Measurements from ENCODE around the gene LPIN1.

The LPIN1 gene

DNA sequence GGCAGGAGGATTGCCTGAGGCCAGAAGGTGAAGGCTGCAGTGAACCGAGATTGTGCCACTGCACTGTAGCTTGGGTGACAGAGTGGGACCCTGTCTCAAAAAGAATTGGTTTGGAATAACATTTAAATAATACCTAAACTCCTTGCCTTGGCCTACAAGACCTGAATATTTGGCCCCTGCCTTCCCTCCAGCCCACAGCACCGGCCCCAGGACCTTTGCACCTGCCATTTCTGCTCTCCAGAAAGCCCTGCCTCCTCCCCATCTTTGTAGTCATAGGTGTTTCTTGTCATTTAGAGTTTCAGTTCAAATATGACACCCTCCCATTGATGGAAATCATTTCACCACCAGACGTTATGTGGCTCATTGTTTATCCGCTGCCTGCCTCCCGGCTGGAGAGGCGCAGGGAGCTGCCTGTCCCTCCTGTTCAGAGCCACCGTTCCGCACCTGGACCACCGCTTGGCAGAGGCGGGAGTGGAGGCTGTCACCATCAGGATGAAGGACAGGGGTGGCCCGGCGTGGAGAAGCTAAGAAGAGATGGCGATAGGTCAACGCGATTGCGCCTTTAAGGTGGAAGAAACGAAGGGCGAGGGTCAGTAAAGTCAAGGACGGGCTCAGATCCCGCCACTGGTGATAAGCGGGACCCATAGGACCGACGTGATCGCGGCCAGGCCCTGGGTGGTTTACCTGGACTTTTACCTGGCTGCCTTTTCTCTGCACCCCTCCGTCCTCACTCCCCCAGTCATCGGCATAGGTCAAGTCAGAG is 638 bp upstream of the LPIN1 start:
- H3K4me3 Mint-ChIP-seq, result peak overlapping the region; percentile 67

GRCh38 chr2:11746807-11747459 is 501 bp downstream of the LPIN1 start:
- Mint-ChIP-seq H3K27ac (peak overlapping the region; percentile 75), H3K4me3 (peak overlapping the region; percentile 88), H3K4me1 (ENCODE audit: low read depth) (peaks cover 67% of the 10 kb centered on the region), H3K27me3 (ENCODE audit: low read depth) (no peaks in the 10 kb centered on the region), H3K9me3 (no peaks in the 10 kb centered on the region), H3K36me3 (ENCODE audit: low read depth) (peaks cover 3% of the 10 kb centered on the region)

More for the DNA sequence above, 638 bp upstream of the LPIN1 start:
- Mint-ChIP-seq H3K9me3 (no peaks in the 10 kb centered on the region), H3K27me3 (ENCODE audit: low read depth) (no peaks in the 10 kb centered on the region), H3K4me1 (ENCODE audit: low read depth) (peaks cover 60% of the 10 kb centered on the region), H3K27ac (peak overlapping the region; percentile 69), H3K36me3 (ENCODE audit: low read depth) (peaks cover 3% of the 10 kb centered on the region)

DNA sequence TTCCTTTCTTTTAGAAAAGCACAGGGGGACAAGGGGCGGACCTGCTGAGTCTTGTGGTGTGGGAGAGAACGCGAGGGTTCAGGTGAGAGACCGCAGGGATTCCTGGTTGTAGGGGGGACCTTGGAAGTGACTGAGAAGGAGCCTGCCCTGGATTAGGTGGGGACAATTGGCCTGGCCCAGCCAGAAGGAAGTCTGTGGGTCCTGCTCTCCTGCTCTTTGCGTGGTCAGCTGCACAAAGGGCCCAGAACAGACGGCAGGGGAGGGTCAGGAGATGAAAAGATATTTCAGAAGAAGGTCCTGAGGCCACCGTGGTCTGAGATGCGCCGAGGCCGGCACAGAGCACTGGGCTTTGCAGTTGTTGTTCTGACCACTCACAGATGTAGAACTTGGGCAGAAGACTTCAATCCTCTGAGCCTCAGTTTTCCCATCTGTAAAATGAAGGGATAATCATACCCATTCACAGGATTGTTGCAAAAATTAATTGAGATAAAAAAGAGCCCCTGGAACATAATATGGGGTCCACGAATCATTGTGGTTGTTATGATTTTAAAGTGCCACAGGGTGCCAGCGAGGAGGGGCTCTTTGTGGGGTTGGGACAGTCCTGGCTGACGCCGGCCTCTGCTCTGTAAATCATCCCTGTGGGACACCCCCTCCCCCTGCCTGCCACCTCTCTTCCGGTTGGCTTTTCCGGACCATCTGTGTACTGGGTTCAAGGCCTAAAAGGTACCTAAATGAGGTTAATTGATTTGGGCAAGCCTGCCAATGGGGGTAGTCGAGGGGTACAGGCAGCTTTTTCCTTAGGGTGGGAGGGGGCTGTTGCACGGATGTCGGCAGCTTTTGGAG is 1.8 kb downstream of the LPIN1 start:
- Mint-ChIP-seq H3K4me3 (peak overlapping the region; percentile 88), H3K27me3 (ENCODE audit: low read depth) (no peaks in the 10 kb centered on the region), H3K4me1 (ENCODE audit: low read depth) (peaks cover 71% of the 10 kb centered on the region)

DNA sequence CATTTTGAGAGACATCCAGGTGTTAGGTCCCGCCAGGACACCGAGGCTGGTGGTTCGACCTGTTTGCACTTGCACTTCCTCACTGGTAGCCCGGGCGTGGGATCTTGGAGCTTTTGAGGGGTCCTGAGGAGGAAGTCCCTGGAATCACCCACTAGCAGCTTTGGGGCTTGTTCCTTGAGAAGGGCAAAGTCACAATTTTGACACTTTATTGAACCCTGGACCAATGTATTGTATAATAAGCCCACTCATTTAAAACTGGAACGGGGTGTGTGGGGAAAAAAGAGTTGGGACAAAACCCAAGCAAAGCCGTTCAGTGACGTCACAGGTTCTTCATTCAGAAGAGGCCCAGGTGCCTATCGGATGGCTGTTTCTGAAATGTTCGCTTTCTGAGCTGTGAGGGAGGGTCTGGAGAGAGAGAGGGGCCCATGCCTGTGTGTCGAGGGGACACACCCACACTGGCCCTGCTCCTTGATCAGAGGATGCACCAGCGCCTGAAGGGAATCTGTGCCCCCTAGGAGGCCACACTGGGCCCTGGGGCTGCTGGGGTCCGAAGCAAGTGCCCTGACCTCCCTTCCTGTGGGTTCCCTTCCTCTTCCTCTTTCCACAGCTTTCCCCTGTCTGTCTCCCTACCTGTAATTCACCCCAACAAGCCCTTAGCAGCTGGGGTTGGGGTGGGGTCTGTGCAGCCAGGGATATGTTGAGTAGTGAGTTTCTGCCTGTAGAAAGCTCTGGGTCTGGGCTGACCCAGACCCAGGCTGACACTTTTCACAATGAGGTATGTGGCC is 2.6 kb downstream of the LPIN1 start:
- H3K4me3 Mint-ChIP-seq, result peak overlapping the region; percentile 88

More for the DNA sequence above, 1.8 kb downstream of the LPIN1 start:
- peak overlapping the region; percentile 75 for H3K27ac Mint-ChIP-seq
- peaks cover 3% of the 10 kb centered on the region for H3K36me3 Mint-ChIP-seq (ENCODE audit: low read depth)
- H3K9me3 Mint-ChIP-seq, result no peaks in the 10 kb centered on the region

GRCh38 chr2:11749646-11750349 is 3.4 kb downstream of the LPIN1 start:
- Mint-ChIP-seq H3K36me3 (ENCODE audit: low read depth) (peaks cover 3% of the 10 kb centered on the region), H3K27ac (peak overlapping the region; percentile 91), H3K4me3 (peak overlapping the region; percentile 88), H3K4me1 (ENCODE audit: low read depth) (peaks cover 73% of the 10 kb centered on the region), H3K27me3 (ENCODE audit: low read depth) (no peaks in the 10 kb centered on the region), H3K9me3 (no peaks in the 10 kb centered on the region)

More for the DNA sequence above, 2.6 kb downstream of the LPIN1 start:
- Mint-ChIP-seq H3K27me3 (ENCODE audit: low read depth) (no peaks in the 10 kb centered on the region), H3K4me1 (ENCODE audit: low read depth) (peaks cover 73% of the 10 kb centered on the region), H3K36me3 (ENCODE audit: low read depth) (peaks cover 3% of the 10 kb centered on the region), H3K9me3 (no peaks in the 10 kb centered on the region), H3K27ac (peak overlapping the region; percentile 67)

DNA sequence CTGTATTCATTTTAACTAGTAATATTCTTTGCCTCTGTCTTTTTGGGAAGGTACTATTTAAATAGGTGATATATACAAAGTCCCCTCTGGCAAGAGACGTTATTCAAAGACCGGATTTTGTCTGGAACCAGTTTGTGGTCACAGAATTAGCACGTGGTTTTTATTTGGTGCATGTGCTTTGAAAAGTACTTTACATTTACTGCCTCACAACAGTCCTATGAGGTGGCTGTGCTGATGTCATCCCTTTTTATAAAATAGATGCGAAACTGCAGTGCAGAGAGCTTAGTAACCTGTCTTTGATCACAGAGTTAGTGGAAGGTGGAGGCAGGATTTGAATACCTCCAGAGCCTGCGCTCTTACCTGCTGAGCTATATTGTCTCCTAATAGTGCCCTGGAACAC is 4.0 kb downstream of the LPIN1 start:
- Mint-ChIP-seq H3K4me1 (ENCODE audit: low read depth) (peaks cover 73% of the 10 kb centered on the region), H3K9me3 (no peaks in the 10 kb centered on the region), H3K27me3 (ENCODE audit: low read depth) (no peaks in the 10 kb centered on the region), H3K27ac (peak overlapping the region; percentile 91), H3K4me3 (peak overlapping the region; percentile 32), H3K36me3 (ENCODE audit: low read depth) (peaks cover 6% of the 10 kb centered on the region)

GRCh38 chr2:11750917-11751316 is 4.5 kb downstream of the LPIN1 start:
- Mint-ChIP-seq H3K27me3 (ENCODE audit: low read depth) (no peaks in the 10 kb centered on the region), H3K27ac (peak overlapping the region; percentile 91), H3K4me3 (peak overlapping the region; percentile 32), H3K9me3 (no peaks in the 10 kb centered on the region), H3K4me1 (ENCODE audit: low read depth) (peaks cover 75% of the 10 kb centered on the region), H3K36me3 (ENCODE audit: low read depth) (peaks cover 9% of the 10 kb centered on the region)

DNA sequence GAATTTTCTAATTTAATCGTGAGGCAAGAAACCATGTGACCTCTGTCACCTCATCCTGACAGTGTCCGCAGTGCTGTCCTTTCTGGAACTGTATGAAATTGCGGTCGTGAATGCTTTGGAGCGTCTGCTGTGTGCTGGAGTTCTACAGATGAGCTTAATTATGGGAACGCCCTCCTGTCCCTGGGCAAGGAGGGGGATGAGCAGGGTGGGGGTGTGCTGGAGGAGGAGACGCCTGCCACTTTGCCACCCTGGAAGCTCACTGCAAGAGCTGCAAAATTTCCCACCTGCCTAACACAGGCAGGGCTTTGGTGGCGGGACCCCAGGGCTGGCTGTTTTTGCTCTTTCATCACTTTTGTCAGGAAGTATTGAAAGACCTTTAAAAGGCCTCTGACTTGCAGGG is 6.5 kb downstream of the LPIN1 start:
- no peaks in the 10 kb centered on the region for H3K9me3 Mint-ChIP-seq
- peak overlapping the region; percentile 75 for H3K4me3 Mint-ChIP-seq
- H3K27me3 Mint-ChIP-seq (ENCODE audit: low read depth), result no peaks in the 10 kb centered on the region
- H3K4me1 Mint-ChIP-seq (ENCODE audit: low read depth), result peaks cover 76% of the 10 kb centered on the region
- peak overlapping the region; percentile 96 for H3K27ac Mint-ChIP-seq
- peaks cover 11% of the 10 kb centered on the region for H3K36me3 Mint-ChIP-seq (ENCODE audit: low read depth)

DNA sequence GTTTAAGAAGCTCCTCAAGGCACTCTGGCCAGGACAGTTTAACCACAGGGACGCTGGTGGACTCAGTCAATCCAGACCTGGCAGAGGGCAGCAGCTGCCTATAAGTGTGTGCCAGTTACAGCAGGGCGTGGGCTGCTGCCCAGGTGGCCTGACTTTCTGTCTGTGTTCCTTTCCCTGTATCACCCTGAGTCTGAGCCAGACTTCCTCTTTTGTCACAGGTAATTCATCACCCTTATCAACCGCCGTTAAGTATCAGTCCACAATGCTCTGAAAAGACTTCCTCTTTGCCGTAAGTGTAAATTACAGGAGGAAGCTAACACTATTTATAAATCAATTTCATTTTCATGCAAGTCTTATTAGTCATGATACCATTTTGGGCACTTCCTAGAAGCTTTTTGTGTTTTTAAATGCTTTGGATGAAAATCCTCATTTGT is 7.0 kb downstream of the LPIN1 start:
- Mint-ChIP-seq H3K4me1 (ENCODE audit: low read depth) (peaks cover 78% of the 10 kb centered on the region), H3K4me3 (peak overlapping the region; percentile 75), H3K9me3 (no peaks in the 10 kb centered on the region), H3K27me3 (ENCODE audit: low read depth) (no peaks in the 10 kb centered on the region), H3K36me3 (ENCODE audit: low read depth) (peaks cover 14% of the 10 kb centered on the region), H3K27ac (peak overlapping the region; percentile 96)

DNA sequence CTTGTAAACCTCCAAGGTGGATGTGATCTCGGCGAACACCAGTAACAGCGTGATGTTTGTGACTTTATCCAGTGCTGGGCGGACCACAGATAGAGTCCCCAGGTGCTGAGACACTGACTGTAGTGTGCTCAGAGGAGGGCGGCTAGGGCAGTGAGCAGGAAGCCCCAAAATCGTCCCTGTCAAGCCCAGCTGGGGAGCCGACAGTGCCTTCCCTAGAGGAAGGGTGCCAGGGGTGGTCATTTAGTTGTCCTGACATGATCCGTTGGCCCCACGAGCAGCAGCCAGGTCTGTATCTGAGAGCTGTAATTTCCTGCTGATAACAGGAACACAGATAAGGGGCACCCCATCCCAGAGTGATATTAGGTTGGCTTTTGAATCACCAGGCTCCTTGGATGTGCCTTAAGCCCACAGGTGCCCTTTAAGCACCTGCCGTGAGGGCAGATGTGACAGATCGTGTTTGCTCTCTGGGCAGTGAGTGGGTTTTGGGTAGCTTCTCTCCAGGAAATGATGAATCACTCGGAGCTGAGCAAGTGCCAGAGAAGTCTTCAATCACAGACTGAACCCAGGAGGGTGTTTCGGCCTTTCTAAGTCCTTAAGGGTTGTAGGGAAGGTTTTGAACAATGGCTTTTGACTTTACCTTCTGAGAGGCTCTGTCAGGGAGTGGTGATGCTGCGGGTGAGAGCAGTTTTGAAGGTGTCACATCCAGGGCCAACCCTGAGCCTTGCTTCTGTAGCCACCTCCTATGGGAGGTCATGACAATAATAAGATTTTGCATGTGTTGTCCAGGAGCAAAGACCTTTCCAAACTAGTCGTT is 7.7 kb downstream of the LPIN1 start:
- no peaks in the 10 kb centered on the region for H3K9me3 Mint-ChIP-seq
- H3K36me3 Mint-ChIP-seq (ENCODE audit: low read depth), result peaks cover 19% of the 10 kb centered on the region
- H3K4me1 Mint-ChIP-seq (ENCODE audit: low read depth), result peaks cover 79% of the 10 kb centered on the region
- no peaks in the 10 kb centered on the region for H3K27me3 Mint-ChIP-seq (ENCODE audit: low read depth)
- H3K4me3 Mint-ChIP-seq, result peak overlapping the region; percentile 75
- H3K27ac Mint-ChIP-seq, result peak overlapping the region; percentile 96

GRCh38 chr2:11754700-11755015 is 8.2 kb downstream of the LPIN1 start:
- Mint-ChIP-seq H3K9me3 (no peaks in the 10 kb centered on the region), H3K4me1 (ENCODE audit: low read depth) (peaks cover 77% of the 10 kb centered on the region), H3K4me3 (peak overlapping the region; percentile 75), H3K27ac (peak overlapping the region; percentile 96), H3K27me3 (ENCODE audit: low read depth) (no peaks in the 10 kb centered on the region), H3K36me3 (ENCODE audit: low read depth) (peaks cover 21% of the 10 kb centered on the region)

GRCh38 chr2:11757101-11757500 is 10.7 kb downstream of the LPIN1 start:
- Mint-ChIP-seq H3K27me3 (ENCODE audit: low read depth) (no peaks in the 10 kb centered on the region), H3K36me3 (ENCODE audit: low read depth) (peaks cover 24% of the 10 kb centered on the region), H3K27ac (peak overlapping the region; percentile 50), H3K4me3 (peak overlapping the region; percentile 32), H3K9me3 (no peaks in the 10 kb centered on the region), H3K4me1 (ENCODE audit: low read depth) (peaks cover 67% of the 10 kb centered on the region)

DNA sequence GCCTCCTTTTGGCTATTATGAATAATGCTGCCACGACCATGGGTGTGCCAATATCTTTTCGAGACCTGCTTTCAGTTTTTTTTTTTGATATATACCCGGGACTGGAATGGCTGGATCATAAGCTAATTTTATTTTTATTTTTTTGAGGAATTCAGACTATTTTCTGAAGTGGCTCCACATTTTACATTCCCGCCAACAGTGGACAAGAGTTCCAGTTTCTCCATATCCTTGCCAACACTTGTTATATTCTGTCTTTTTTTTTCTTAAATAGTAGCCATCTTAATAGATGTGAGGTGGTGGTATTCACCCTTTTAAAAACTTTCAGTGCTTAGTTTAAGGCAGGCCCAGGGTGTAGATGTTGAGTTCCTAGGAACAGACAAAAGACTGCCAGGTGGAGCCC is 11.8 kb downstream of the LPIN1 start:
- H3K36me3 Mint-ChIP-seq (ENCODE audit: low read depth), result peaks cover 28% of the 10 kb centered on the region
- H3K27me3 Mint-ChIP-seq (ENCODE audit: low read depth), result no peaks in the 10 kb centered on the region
- peak overlapping the region; percentile 32 for H3K27ac Mint-ChIP-seq
- no peaks in the 10 kb centered on the region for H3K9me3 Mint-ChIP-seq
- no peak overlapping the region for H3K4me3 Mint-ChIP-seq
- H3K4me1 Mint-ChIP-seq (ENCODE audit: low read depth), result peaks cover 63% of the 10 kb centered on the region

Data from T-helper 1 cell treated with Interleukin-12 subunit alpha and Interleukin-12 subunit beta and Interleukin-4 antibody, amounts not matched to agents 30 μg/mL and 1 μg/mL, for 36 hours (primary cell).